Activated CD8-positive, alpha-beta memory T cell treated with anti-CD3 and anti-CD28 coated beads for 4 hours (primary cell): ENCODE data around the gene UPK3BL1.
"Not testable (repeated sequence)": the region's sequence is repeated elsewhere in the genome, so short reads cannot be mapped to it uniquely, and the experiment has no call there.

Source experiments
- DNase-seq, 2 donors: peaks; one replicate each; pipeline ENCODE4 v3.0.0-alpha.2; 2020; ENCODE audit warnings: low read depth in 2 of 2

The UPK3BL1 gene, protein sequence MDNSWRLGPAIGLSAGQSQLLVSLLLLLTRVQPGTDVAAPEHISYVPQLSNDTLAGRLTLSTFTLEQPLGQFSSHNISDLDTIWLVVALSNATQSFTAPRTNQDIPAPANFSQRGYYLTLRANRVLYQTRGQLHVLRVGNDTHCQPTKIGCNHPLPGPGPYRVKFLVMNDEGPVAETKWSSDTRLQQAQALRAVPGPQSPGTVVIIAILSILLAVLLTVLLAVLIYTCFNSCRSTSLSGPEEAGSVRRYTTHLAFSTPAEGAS

DNA sequence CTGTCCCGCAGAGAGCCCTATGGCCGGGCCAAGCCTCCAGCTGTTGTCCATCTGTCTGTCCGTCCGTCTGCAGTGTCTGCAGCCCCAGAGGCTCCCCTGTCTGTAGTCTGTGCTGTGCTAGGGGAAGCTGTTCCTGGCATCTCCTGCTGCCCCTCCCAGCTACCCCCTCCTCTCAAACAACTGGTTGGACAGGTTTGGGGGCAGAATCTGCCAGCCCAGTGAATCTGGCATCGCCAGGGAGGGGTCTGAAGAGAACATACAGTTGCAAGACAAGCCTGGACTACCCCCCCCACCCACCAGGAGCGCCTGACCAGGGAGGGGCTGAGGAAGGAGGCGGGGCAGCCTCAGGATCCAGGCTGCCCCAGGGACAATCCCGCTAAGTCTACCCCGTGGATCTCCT lies at the start of gene UPK3BL1:
TSS of gene UPK3BL1 (minus strand) at position 101 of the 400 bp plus-strand sequence. CDS start at position 51, 50 bp downstream.
- not testable (repeated sequence) for DNase-seq

DNA sequence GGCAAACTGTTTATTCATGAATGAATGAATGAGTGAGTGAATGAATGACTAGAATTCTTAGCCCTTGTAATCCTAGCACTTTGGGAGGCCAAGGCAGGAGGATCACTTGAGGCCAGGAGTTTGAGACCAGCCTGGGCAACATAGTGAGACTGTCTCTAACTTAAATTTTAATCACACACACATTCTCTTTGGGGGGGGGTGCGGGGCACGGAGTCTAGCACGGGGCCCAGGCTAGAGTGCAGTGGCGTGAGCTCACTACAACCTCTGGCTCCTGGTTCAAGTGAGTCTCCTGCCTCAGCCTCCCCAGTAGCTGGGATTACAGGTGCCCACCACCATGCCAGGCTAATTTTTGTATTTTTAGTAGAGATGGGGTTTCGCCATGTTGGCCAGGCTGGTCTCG lies 48.0 kb upstream of the UPK3BL1 start:
- DNase-seq = not testable (repeated sequence)

DNA sequence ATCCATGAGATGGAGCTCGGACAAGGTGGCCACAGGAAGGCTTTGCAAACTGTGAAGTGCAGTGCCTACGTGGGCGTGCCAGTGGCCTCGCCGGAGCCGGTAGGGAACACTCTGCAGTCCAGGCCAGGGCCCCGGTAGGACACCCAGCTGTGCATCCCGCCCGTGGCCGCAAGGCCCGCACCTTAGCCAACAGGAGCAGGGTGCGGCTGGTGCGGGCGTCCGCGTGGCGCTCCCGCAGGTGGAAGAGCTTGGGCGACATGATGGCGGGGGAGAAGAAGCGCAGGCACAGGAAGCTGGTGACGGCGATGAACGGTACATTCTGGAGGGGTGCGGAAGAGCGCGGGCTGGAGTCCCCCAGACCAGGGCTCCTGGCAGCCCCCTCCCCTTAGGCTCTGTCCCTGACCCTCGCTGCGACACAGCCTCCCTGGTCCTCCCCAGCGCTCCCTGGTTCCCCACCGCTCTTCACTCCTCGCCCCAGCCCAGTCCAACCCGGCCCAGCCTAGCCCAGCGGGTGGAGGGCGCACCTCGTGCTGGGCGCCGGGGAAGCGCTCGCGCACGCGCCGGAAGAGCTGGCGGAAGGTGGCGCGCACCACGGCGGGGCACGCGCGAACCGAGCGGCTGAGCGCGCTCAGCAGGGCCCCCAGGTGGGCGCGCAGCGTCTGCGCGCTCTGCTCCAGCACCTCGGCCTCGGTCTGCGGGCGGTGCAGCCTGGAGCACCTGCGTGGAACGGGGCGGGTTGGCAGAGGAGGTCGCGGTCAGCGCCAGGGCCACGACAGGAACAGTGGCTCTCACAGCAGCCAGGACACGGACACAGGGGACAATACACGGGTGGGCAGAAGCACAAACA lies 47.1 kb upstream of the UPK3BL1 start:
- not testable (repeated sequence) for DNase-seq

DNA sequence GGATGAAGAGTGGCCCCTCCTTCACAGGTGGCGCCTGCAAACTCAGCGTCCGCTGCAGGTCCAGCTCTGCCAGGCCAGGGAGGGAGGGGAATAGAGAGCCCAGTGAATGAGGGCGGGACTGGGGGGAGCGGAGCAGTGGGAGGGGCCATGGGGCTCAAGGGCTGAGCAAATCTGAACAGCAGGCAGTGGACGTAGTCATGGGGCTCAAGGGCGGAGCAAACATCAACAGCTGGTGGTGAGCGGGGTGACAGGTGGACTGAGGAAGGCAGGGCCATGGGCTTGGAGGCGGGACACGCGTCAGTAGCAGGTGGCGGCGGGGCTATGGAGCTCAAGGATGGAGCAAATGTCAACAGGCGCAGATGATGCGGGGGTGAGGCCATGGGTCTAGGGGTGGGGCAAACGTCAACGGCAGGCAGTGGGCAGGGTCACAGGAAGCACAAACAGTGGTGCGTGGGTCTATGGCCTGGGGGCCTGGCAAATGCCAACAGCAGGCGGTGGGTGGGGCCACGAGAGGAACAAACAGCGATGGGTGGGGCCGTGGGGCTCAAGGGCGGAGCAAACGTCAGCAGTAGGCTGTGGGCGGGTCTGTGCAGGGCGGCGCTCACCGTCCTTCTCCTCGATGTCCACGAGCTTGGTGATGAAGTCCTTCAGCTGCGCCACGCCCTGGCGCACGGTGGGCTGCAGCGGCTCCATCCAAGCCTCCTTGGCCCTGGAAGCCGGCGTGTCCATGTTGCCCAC lies 45.9 kb upstream of the UPK3BL1 start:
- DNase-seq = not testable (repeated sequence)

DNA sequence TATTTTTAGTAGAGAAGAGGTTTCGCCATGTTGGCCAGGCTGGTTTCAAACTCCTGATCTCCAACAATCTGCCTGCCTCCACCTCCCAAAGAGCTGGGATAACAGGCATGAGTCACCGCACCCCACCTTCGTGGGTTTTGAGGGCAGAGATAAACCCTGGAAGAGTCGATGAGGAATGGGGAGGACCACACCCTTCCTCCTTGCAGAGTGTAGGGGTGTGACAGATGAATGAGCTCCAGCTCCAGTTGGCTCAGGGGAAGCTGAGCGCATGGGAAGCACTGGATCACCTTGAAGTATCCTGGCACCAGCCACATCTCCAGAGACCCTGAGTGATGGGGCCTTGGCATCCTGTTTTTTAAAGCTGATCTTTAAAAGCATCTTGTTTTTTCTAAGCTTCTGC lies 40.0 kb upstream of the UPK3BL1 start:
- DNase-seq = not testable (repeated sequence)

DNA sequence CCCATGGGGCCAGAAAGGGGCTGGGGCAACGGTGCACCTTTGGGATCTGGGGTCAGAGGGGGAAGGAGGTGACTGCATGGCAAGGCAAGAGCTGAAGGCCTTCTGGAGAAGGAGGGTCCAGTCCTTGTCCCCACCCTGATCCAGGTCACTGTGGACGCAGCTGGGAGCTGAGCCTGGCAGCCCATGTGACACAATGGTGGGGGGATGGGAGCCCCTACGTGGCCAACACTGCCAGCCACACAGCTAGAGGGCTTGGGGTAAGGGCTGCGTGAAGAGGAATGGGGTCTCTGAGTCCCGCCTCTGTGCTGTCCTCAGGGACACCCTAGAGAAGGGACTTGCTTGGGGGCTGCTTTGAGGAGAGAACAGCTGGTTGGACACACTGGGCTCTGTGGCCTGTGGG lies 38.2 kb upstream of the UPK3BL1 start:
- DNase-seq = not testable (repeated sequence)

DNA sequence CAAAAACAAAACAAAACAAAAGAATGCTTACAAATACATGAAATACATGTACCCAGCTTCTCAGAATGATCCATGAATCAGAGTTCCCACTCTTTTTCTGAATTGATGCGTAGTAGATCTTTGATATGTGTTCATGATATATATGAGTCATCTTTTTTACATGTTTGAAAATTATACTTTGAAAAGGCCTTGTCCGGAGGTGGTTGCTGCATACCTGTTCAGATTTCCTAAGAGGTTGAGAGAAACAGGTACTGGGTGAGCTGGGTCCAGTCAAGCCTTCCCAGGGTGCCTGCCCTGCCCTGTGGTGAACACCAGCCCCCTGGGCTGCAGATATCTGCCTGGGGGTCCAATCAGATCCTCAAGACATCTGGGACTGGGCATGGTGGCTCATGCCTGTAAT lies 33.0 kb upstream of the UPK3BL1 start:
- DNase-seq = not testable (repeated sequence)

DNA sequence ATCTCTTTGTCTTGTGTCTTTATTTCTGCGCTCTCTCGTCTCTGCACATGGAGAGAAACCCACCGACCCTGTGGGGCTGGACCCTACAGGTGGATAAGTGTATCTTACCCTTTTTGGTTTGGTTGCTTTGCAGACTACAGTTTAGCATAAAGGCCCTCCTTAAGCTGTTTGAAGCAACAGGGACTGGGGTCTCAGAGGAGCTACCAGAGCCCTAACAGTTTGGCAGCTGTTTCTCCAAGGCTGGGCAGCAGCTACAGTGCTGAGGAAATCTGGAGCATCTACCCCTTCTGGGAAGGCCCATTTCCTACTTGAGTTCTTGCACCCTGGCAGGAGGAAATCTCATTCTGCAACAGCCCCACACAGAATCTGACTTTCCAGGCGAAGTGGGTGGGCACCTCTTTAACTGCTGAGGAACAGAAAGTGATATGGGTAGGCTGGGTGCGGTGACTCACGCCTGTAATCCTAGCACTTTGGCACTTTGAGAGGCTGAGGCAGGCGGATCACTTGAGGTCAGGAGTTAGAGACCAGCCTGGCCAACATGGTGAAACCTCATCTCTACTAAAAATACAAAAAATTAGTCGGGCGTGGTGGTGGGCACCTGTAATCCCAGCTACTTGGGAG lies 31.0 kb upstream of the UPK3BL1 start:
- not testable (repeated sequence) for DNase-seq

DNA sequence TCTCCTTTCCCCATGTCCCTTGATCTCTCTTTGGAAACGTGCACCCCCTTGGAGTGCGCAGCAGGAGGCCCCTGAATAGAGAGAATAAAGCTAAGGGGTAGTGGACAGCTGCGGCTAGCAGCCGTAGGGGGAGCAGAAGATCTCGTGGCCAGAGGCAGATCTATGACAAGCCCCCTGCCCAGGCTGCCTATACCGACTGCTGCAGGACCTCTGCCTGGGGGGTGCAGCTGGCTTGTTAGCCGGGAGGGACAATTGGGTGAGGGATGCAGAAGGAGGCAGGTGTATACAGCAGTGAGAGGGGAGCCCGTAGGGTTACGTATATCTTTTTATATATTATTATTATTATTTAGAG lies 29.3 kb upstream of the UPK3BL1 start:
- DNase-seq = not testable (repeated sequence)

DNA sequence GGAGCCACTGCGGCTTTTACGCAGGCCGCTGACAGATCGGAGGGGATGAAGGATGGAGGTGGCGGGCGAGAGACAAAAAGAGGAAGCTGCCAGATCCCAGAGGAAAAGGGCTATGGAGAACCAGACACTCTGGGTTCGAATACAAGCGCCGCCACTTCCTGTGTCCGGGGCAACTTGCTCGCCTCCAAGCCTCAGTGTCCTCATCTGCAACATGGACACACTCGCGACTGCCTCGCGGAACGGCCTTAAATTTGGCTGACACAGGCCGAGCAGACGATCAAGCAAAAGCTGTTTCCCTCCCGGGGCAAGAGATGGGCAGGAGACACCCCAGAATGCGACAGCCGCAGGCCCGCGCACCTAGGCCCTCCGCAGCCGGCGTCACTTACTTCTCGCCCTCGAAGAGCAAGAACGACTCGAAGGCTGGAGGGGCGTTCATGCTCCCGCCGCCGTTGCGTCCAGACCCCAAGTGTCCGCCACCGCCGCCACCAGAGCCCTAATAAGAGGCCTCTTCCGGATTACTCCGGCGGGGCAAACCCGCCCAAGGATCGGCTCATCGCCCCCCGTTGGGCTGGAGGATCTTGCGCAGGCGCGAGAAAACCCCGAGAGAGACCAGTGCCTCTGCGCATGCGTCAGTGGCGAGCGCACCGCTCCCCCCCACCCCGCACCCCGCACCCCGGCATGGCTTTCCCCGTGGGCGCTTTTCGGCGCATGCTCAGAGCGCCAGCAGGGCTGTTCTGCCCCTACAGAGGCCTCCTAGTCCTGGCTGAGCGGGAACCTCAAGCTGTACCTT lies 28.8 kb upstream of the UPK3BL1 start, which contains the start of gene POLR2J2:
TSS of gene POLR2J2 (minus strand) at position 498 of the 790 bp plus-strand sequence. CDS start at position 436, 62 bp downstream.
- DNase-seq = not testable (repeated sequence)

DNA sequence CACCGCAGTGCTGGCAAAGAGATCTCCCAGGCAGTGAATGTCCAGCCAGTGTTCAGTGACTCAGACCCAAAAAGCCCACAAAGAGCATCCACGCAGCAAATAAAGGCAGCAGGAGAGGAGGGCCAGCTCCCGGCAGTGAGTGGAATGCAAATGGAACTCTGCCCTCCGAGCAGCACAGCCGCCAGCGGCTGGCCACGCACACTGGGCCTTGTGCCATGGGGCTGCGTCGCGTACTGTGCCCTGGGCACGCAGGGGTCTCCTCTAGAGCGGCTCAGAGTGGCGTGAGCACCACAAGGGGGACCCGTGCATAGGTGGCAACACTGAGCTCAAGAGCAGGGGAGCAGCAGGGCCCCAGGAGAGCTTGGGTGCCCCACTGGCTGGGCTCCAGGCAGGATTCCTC lies 24.9 kb upstream of the UPK3BL1 start:
- DNase-seq = not testable (repeated sequence)

DNA sequence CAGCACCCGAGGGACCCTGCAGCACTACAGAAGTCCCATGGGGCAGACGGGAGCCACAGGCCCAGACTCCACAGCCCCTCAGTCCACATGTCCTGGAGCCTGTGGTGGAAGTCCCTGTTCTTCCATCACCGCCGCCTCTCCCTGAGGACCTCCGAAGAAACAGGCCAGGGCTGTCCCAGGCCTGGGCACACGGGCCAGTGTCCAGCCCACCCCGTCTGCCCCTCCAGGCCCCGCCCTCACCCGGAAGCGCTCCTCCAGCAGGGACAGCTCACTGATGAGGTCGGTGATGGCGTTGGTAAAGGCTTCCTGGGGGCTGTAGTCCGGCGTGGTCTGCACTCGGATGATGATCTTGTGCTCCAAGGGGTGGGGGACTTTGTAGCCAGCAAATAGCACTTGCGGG lies 24.3 kb upstream of the UPK3BL1 start:
- not testable (repeated sequence) for DNase-seq

DNA sequence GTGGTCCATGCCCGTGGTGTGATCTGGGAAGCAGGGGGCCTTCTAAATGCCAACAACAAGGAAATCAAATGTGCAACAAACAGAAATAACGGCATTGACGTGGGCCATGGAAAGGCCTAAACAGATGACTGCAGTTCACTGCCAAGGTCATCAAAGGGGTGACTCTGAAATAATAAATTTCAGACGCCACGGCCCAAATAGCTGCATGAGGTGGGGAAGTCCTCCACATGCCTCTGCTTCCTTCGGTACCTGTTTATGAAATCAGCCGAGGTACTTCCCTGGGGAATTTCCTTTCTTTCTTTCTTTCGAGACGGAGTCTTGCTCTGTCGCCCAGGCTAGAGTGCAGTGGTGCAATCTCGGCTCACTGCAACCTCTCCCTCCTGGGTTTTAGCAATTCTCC lies 22.2 kb upstream of the UPK3BL1 start:
- DNase-seq = not testable (repeated sequence)

DNA sequence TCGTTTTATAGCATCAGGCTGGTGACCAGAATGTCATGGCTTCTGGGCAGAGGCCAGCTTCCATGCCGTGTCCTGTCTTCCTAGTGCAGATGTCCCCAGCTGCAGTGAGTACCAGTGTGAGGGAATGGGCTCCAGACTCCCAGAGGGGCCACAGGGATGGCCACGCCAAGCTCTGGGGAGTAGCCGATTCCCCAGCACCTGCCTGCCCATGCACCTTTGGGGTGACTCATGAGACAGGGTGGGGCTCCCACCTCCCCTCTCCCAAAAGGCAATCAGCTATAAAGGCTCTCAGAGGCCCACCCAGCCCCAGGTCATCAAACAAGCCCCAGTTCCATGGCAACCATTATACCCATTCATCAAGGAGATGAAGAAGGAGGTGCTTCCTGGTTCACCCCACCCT lies 7.3 kb upstream of the UPK3BL1 start, which contains the start of gene SPDYE2B:
TSS of gene SPDYE2B (plus strand) at position 396 of the 400 bp plus-strand sequence. CDS start 2,030 bp downstream, outside the sequence.
- DNase-seq = not testable (repeated sequence)

DNA sequence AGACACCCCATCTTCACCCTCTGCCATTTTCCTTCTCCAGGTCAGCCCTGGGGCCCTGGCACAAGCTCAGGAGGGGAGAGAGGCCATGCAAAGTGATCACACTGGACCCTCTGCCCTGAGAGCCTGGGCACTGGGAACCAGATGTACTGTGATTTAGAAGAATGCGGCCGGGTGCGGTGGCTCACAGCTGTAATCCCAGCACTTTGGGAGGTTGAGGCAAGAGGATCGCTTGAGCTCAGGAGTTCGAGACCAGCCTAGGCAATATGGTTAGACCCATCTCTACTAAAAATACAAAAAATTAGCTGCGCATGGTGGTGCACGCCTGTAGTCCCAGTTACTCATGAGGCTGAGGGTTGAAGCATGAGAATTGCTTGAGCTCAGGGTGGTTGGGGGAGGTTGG lies 5.2 kb upstream of the UPK3BL1 start:
- not testable (repeated sequence) for DNase-seq

DNA sequence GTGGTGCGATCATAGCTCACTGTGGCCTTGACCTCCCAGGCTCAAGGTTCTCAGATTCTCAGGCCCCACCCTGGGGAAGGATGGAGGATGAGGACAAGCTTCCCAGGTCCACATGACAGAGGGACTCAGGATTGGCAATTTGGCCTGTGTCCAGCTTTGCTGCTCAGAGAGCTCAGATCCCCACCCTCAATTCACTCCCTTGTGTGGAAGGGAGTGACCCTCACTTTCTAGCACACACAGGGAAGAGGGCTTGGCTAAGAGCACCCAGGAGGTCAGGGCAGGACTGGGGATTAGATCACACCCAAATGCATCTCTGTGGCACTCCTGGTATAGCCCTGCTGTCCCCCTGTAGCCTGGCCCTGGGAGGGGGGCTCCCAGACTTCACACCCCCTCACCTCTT lies 813 bp upstream of the UPK3BL1 start:
- not testable (repeated sequence) for DNase-seq

DNA sequence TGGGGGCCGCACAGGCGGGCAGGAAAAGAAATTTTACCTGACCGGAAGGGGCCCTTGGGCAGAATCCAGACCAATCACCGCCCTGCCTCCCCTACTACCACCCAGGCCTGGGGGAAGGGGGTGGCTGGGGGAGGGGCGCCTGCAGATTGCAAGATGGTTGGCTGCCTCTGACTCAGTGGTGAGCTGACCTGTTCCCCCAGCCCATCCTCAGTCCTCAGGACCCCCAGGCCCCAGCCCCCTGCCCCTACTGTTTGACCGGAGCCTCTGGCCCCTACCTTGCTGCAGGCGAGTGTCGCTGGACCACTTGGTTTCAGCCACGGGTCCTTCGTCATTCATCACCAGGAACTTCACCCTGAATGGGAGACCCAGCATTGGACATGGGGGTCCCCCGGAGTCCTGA lies 3.7 kb downstream of the UPK3BL1 start:
- not testable (repeated sequence) for DNase-seq

DNA sequence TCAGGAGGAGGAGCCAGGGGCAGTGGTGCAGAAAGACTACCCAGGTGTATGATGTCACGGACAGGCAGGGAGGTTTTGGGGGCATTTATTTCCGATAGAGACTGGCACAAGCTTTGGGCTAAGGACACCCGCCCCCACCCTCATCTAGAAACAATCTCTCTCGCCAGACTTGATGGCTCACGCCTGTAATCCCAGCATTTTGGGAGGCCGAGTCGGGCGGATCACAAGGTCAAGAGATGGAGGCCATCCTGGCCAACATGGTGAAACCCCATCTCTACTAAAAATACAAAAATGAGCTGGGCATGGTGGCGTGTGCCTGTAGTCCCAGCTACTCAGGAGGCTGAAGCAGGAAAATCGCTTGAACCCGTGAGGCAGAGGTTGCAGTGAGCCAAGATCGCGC lies 5.6 kb downstream of the UPK3BL1 start:
- not testable (repeated sequence) for DNase-seq

DNA sequence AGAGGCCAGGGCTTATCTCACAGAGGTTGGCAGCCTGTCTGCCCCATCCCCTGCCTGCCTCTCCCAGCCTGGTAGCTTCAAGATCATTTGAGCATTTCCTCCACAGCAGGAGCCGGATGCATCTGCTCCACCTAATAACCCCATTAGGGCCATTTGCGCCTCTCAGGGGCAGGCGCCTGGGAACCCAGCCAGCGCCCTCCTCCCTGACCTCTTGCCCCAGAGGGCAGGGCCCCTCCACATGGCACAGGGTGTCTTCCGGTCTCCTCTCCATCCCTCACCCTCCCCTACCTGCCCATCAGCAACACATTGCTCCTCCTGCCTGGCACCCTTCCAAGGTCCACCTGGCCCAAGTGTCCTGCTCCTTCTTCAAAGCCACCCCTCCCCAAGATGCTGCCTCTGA lies 7.2 kb downstream of the UPK3BL1 start:
- not testable (repeated sequence) for DNase-seq

DNA sequence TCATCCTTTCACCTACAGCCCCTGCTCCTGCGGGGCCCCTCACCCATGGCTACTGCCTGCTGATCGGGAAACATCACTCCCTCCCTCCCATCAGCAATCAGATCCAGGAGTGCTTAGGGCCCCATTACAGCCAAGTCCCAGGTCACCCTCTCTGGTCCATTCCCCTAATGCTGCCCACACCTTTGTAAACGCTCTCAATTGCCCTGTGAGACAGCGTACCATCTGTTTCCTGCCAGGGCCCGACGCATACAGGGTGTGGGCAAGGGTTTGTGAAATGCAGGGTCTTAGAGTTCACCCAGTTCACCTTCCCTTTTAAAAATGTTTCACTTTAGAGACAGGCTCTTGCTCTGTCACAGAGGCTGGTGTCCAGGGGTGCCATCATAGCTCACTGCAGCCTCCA lies 8.3 kb downstream of the UPK3BL1 start:
- not testable (repeated sequence) for DNase-seq

DNA sequence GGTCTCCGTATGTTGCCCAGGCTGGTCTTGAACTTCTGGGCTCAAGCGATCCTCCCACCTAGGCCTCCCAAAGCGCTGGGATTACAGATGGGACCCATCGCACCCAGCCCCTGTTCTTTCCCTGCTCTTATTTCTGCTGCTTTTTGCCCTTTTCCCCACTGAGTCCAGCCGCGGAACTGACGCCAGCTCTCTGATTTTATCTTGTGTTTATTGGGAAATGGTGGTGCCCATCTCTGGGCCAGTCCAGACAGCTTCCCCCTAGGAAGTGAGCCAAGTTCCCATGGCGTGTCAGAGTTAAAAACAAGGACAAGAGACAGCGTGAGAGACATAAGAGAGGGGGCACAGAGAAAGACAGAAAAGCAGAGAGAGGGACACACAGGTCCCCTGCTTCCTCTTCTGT lies 12.0 kb downstream of the UPK3BL1 start:
- not testable (repeated sequence) for DNase-seq
